Measurements from ENCODE around the gene PIM1.
A peak's percentile ranks its signal among the peaks of the same experiment; 100 is the strongest.
"Not testable (repeated sequence)": the region's sequence is repeated elsewhere in the genome, so short reads cannot be mapped to it uniquely, and the experiment has no call there.

PIM1 gene

DNA sequence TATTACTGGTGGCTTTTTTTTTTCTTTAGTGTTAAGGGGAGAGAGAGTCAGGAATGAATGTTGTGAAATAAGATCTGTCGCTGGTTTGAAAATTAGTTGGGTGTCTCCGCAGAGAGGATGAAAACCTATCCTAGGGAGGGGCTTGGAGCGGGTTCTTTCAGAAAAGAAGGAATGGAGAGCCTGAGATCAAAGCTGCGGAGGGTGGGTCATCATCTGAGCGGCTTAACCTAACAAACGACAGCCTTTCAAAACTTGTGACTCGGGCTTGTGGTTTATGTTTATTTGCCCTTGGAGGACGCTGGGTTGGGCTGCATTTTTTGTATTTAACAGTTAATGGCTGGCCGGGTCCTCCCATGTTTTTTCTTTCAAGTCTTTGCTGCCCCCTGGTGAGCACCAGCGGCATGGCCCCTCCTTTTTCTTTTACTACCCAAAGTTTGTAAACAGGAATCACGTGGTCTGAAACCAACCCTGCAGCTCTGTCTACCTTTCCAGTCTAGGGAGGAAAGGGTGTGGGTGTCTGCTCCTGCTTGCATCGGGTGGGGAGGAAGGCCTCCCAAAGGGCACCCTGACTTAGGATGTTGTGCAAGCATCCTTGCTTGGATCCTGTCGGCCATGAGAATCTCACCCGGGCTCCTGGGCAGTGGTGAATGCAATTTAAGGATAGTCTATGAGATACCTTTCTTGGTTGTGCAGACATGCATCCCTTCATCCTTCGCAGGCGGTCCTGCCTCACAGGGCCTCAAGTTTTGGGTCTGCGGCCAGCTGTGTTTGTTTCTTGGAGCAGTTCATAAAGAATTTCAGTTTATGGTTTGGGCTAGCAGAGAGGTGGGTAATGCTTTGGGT lies 2.2 kb downstream of the PIM1 start:
- DNase-seq = peak; percentile 91

DNA sequence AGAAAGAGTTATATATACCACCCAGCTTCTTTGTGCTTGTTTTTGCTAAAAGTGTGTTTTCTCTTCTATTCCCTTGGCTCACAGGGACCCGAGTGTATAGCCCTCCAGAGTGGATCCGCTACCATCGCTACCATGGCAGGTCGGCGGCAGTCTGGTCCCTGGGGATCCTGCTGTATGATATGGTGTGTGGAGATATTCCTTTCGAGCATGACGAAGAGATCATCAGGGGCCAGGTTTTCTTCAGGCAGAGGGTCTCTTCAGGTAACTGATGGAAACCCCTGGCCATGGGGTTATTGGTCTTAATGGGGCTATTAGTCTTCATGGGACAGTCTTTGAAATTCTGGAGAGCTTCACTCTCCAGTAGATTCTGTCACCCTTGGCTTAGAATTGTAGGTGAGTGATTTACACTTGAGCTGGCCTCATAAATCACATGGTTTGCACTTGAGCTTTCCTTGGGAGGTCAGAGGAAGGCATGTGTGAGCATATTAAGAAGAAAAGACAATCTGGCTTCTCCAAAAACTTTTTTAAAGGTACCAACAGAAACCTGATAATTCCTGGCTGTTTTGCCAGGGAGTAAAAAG lies 3.0 kb downstream of the PIM1 start:
- no peak for DNase-seq

DNA sequence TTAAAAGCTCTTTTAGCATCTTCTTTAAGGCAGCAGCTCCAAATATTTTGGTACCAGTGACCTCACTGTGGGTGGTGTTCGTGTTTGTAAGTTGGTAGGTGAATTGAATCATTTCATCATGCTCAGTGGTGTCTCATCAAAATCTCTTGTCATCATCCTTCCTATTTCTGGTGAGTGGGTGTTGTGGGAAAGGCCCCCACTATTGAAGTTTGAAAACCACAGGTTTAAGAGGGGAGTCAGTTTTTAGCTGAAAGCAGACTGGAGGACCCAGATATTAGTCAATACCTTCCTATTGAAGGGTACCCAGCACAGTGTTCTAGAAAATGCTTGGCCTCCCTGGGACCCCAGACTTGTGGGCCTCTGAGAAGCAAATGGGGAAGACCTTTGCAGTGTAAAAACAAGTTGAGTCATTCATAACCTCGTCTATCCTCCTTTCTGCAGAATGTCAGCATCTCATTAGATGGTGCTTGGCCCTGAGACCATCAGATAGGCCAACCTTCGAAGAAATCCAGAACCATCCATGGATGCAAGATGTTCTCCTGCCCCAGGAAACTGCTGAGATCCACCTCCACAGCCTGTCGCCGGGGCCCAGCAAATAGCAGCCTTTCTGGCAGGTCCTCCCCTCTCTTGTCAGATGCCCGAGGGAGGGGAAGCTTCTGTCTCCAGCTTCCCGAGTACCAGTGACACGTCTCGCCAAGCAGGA lies 3.7 kb downstream of the PIM1 start:
- no peak for DNase-seq

DNA sequence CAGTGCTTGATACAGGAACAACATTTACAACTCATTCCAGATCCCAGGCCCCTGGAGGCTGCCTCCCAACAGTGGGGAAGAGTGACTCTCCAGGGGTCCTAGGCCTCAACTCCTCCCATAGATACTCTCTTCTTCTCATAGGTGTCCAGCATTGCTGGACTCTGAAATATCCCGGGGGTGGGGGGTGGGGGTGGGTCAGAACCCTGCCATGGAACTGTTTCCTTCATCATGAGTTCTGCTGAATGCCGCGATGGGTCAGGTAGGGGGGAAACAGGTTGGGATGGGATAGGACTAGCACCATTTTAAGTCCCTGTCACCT lies 4.2 kb downstream of the PIM1 start:
- no peak for DNase-seq

DNA sequence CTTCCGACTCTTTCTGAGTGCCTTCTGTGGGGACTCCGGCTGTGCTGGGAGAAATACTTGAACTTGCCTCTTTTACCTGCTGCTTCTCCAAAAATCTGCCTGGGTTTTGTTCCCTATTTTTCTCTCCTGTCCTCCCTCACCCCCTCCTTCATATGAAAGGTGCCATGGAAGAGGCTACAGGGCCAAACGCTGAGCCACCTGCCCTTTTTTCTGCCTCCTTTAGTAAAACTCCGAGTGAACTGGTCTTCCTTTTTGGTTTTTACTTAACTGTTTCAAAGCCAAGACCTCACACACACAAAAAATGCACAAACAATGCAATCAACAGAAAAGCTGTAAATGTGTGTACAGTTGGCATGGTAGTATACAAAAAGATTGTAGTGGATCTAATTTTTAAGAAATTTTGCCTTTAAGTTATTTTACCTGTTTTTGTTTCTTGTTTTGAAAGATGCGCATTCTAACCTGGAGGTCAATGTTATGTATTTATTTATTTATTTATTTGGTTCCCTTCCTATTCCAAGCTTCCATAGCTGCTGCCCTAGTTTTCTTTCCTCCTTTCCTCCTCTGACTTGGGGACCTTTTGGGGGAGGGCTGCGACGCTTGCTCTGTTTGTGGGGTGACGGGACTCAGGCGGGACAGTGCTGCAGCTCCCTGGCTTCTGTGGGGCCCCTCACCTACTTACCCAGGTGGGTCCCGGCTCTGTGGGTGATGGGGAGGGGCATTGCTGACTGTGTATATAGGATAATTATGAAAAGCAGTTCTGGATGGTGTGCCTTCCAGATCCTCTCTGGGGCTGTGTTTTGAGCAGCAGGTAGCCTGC lies 4.8 kb downstream of the PIM1 start:
- no peak for DNase-seq

DNA sequence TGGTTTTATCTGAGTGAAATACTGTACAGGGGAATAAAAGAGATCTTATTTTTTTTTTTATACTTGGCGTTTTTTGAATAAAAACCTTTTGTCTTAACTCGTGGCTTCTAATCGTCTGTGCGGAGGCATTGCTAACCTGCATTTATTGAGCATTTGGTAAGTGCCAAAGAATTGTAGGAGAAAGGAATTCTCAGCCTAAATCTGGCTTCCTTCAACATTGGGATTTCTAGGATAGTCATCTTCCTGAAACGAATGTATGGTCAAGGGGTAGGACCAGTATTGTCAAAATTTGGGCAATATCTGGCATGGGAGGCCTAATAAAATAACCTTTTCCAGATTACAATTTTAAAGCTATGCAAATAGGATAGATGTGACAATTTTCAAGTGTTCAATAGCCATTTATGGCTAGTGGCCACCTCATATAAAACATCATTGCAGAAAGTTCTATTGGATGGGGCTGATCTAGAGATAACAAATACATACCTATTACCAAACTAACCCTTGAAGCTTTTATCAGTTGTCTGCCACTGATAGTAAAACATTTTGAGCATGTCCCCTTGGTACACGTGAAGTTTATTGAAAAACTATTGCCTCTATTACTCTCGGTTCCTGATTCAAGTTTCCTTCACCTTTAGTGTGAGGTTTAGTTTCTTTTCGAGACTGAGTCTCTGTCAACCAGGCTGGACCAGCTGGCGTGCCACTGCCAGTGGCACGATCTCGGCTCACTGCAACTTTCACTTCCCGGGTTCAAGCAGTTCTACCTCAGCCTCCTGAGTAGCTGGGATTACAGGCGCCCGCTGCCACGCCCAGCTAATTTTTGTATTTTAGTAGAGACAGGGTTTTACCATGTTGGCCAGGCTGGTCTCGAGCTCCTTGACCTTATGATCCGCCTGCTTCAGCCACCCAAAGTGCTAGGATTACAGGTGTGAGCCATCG lies 5.6 kb downstream of the PIM1 start:
- no peak for DNase-seq

DNA sequence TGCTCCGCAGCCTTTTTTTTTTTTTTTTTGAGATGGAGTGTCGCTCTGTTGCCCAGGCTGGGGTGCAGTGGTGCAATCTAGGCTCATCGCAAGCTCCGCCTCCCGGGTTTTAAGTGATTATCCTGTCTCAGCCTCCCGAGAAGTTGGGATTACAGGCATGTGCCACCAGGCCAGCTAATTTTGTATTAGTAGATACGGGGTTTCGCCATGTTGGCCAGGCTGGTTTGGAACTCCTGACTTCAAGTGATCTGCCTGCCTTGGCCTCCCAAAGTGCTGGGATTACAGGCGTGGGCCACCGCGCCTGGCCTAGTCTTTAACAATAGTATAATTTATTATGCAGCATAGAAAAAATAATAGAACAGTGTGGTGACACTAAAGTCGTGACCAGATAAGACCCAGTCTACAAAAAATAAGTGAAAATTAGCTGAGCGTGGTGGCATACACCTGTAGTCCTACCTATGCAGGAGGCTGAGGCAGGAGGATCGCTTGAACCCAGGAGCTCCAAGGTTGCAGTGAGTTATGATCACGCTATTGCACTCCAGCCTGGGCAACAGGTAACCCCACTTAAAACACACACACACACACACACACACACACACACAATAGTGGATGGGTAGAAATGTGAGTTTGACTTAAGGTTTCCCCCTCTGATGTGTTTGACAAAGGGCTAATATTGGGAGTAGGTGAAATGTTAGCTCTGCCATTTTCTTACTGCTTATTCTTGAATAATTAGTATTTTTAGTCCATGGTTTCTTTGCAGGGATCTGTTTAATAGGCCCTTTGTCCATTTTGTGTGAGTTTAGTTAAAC lies 6.5 kb downstream of the PIM1 start:
- no peak for DNase-seq

DNA sequence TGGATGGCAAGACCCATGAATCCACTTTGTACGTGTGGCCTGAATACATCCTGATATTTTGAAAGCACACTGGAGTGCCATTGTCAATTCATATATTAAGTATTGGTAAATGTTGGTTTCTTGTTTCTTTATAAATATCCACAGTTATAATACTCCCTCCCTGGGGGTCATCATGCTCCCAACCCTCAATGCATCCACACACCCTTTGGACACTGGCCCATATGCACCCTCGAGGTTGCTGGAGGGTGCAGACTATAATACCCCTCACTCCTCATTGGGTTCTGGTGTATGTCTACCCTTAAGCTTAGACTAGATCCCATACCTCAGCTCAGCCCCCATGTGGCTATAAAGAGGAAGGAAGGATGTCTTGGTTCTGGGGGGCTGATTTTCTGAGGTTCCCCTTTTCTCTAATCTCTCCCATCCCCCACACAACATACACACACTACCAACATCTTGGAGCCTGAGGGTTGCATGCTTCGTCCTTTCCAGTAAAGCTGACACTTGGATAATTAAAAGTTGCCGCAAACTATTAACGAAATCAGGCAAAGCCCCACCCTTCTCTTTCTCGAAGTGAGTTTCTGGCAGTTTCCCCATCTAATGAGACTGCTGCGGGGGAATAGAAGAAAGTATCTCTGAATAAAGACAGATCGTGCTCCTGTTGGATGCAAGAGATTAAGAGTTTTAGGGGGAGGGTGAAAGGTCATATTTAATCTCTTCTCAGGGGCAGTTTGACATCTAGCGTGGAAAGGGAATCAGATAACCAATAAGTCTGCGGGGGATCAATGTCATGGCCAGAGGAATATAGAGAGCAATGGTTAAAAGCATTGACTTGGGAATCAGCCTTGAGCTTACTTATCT lies 7.4 kb downstream of the PIM1 start:
- no peak for DNase-seq

DNA sequence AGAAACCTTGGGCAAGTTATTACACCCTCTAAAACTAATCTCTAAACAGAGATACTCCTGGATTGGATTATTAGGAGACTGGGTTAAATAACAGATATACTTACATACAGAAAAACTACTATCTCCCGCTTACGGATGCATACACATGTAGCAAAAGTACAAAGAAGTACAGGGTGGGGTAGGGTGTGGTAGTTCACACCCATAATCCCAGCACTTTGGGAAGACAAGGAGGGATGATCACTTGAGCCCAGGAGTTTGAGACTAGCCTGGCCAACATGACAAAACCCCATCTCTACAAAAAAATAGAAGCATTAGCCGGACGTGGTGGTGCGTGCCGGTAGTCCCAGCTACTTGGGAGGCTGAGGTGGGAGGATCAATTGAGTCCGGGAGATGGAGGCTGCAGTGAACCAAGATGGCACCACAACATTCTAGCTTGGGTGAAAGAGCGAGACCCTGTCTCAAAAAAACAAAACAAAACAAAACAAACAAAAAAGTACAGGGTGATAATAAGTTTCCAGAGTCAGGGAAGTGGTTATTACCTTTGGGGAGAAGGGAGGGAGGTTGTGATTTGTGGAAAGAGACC lies 8.1 kb downstream of the PIM1 start:
- no peak for DNase-seq

DNA sequence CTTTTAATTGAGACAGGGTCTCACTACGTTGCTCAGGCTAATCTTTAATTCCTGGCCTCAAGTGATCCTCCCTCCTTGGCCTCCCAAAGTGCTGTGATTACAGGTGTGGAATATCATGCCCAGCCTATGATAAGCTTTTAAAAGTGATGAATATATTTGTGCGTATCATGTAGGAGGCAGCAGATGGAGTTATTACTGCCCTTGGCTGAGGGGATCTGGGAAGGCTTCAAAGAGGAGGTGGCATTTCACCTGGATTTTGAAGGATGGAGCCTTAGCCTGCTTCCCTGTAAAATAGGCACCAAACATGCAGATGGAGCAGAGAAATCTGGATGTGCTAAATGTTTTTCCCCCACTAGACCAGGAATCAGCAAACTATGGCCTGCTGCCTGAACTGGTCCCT lies 10.1 kb downstream of the PIM1 start:
- DNase-seq = no peak

DNA sequence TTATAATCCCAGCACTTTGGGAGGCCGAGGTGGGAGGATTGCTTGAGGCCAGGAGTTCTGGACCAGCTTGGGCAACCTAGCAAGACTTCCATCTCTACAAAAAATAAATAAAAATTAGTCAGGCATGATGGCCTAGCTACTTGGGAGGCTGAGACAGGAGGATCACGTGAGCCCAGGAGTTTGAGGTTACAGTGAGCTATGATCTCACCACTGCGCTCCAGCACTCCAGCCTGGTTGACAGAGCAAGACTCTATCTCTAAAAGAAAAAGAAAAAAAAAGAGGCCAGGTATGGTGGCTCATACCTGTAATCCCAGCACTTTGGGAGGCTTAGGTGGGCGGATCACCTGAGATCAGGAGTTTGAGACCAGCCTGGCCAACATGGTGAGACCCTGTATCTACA lies 10.7 kb downstream of the PIM1 start:
- DNase-seq = not testable (repeated sequence)

DNA sequence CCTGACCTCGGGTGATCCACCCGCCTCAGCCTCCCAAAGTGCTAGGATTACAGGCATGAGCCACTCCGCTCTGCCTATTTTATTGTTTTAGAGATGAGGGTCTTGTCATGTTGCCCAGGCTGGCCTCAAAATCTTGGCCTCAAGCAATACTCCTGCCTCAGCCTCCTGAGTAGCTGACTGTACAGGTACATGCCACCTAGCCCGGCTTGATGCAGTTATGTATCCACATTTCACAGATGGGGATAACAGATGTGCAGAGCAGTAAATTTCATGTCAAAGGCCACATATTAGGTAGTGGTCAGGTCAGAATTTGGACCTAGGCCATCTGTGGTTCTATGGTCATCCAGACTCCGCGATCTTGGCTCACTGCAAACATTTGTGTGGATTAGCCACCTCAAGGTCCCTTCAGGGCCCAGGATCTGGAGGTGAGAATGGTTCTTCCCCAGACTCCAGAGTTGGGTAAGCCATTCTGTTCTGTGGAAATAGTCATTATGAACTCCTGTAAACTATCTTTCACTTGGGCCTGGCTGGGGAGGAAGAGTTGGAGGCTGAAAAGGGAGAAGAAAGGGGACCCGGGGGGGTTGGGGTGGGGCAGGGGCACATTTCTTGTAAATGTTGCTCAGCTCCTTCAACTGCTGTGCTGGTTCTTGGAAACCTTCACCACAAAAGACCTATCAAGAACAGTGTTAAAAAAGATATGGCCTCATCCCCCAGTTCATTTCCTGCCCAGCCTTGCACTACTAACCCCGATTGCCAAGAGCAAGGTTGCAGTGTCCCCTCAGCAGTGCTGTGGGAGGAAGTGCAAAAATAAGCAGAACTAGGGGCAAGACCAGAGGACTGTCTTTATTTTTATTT lies 13.0 kb downstream of the PIM1 start:
- no peak for DNase-seq

DNA sequence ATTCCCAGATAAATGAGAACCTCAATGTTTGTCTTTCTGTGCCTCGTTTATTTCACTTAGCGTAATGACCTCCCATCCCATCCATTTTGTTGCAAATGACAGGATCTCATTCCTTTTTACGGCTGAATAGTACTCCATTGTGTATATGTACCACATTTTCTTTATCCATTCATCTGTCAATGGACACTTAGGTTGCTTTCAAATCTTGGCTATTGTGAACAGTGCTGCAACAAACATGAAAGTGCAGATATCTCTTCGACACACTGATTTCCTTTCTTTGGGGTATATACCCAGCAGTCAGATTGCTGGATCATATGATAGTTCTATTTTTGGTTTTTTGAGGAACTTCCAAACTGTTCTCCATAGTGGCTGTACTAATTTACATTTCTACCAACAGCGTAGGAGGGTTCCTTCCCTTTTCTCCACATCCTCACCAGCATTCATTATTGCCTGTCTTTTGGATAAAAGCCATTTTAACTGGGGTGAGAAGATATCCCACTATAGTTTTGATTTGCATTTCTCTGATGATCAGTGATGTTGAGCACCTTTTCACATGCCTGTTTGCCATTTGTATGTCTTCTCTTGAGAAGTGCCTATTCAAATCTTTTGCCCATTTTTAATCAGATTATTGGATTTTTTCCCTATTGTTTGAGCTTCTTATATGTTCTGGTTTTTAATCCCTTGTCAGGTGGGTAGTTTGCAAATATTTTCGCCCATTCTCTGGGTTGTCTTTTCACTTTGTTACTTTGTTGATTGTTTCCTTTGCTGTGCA lies 16.2 kb downstream of the PIM1 start:
- DNase-seq = not testable (repeated sequence)

DNA sequence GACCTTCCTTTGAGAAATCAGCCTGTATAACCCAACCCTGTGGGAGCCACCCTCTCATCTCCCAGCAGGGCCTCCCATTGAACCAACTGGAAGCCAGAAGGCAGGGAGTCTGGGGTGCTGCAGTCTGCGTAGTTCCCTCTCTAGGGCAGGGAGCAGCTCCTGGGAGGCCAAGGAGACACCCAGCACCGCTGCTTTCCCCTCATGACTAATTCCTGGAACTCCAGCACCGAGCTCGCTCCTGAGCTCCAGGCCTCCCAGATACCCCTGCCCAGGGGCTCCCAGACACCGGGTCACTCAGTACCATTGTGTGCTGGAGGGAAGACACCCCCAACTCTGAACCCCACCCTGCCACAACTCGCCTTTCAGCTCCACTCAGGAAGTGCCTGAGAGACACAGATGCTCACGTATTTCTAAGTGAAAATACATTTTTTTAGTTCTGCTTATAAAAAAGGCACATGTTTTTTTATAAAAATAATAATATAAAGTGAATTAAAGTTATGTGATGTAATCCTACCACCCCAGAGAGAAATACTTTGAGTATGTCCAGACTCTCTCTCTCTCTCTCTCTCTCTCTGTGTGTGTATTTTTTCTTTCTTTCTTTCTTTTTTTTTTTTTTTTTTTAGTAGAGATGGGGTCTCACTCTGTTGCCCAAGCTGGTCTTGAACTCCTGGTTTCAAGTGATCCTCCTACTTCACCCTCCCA lies 17.5 kb downstream of the PIM1 start:
- peak; percentile 7 for DNase-seq

DNA sequence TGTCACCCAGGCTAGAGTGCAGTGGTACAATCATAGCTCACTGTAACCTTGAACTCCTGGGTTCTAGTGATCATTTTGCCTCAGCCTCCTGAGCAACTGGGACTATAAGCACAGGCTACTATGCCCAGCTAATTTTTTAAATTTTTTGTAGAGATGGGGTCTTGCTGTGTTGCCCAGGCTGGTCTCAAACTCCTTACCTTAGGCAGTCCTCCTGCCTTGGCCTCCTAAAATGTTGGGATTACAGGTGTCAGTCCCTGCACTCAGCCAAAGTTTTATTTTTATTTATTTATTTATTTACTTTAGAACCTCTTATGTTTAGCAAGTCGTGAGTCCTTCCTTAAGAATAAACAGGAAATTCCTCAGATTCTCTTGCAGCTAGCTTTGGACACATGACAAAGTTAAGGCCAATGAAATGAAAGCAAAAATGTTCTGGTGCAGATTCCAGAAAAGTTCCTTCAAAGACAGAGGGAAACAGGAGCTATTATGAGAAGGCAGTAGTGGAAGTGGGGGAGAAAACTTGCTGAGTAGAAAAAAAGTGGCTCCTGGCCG lies 19.1 kb downstream of the PIM1 start:
- DNase-seq = no peak

DNA sequence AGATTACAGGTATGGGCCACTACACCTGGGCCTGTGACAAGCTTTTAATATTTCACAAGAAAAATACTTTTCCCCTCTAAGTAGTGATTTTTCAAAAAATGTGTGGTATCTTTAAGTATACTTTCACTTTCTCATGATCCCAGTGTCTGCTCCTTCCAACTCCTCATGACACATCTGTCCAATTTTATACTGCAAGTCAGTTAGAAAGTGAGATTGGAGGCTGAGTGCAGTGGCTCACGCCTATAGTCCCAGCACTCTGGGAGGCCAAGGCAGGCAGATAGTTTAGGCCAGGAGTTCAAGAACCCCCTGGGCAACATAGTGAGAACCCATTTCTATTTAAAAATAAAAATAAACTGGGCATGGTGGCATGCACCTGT lies 20.2 kb downstream of the PIM1 start:
- no peak for DNase-seq

DNA sequence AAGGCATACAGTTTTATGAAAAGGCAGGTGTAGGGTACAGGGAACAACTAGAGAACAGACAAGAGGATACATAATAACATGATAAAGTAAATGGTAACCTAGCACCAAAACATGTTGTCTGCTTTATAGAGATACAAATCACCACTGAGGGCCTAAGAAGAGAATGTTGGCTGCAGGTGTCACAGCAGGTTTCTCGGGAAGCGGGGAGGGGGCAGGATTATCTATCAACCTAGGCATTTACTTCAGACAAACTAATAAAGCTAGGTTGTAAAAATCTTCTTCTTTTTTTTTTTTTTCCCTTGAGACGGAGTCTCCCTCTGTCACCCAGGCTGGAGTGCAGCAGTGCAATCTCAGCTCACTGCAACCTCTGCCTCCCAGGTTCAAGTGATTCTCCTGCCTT lies 22.7 kb downstream of the PIM1 start:
- DNase-seq = peak; percentile 56

Data from NCI-H345 (cell line).